ENCODE measurements around the gene DIP2B.

The DIP2B gene

DNA sequence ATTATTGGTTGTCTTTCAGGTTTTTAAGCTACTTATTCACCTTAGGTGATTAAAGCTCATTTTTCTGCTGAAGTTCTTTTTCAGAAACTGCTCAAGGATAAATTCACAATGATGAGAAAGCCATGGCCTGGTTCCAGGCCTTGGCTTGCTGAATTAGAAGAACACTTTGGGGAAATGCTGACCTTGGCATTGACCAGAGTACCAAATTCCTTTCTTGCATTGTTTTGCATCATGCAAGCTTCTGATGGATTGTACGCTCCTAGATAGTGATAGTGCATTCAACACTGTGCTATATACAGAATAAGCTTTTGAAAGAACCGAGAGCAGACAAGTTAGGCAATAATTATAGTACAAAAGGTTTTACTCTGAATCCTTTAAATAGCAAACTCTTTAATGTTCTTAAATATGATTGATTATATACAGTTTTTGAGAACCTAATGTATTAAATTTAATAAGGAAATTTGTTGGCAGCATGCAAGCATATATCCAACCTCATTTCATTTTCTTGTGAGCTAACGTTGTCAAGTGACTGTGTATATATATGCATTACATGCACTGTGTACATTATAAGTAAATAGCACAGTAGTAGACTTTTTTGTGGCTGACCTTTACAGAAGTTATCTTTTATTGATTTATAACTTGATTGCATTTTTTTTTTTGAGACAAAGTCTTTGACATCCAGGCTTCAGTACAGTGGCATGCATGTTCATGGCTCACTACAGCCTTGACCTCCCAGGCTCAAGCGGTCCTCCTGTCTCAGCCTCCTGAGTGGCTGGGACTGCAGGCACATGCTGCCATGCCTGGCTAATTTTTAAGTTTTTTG lies 99.2 kb downstream of the DIP2B start:
- peak in 1 of 2 donors; percentile 53 for DNase-seq
- H3K9me3 ChIP-seq: no peaks in the 10 kb centered on the region
- H3K36me3 ChIP-seq: peaks cover 0 to 6% (median 0%) of the 10 kb centered on the region in 3 donors
- intact Hi-C loops (cut with DNase I; ENCODE audit: low total_unique reads): no loop called here
- no peak overlapping the region for H3K27ac ChIP-seq
- H3K4me3 ChIP-seq: no peak overlapping the region
- peaks cover 0 to 10% (median 0%) of the 10 kb centered on the region in 4 donors for H3K4me1 ChIP-seq
- H3K27me3 ChIP-seq: no peaks in the 10 kb centered on the region
- TF ChIP-seq, protein P1, sequence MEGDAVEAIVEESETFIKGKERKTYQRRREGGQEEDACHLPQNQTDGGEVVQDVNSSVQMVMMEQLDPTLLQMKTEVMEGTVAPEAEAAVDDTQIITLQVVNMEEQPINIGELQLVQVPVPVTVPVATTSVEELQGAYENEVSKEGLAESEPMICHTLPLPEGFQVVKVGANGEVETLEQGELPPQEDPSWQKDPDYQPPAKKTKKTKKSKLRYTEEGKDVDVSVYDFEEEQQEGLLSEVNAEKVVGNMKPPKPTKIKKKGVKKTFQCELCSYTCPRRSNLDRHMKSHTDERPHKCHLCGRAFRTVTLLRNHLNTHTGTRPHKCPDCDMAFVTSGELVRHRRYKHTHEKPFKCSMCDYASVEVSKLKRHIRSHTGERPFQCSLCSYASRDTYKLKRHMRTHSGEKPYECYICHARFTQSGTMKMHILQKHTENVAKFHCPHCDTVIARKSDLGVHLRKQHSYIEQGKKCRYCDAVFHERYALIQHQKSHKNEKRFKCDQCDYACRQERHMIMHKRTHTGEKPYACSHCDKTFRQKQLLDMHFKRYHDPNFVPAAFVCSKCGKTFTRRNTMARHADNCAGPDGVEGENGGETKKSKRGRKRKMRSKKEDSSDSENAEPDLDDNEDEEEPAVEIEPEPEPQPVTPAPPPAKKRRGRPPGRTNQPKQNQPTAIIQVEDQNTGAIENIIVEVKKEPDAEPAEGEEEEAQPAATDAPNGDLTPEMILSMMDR (IDR thresholded peaks at IDR 0.05): no peak

DNA sequence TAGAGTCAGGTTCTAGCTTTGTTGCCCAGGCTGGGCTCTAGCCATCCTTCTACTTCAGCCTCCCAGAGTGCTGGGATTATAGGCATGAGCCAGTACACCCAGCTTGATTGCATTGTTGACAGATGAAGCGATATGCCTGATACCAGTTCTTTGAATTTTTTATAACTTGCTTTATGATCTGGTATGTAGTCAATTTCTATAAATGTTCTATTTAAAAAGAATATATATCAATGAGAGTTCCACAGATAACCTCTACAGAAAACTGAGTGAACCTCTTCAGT lies 99.8 kb downstream of the DIP2B start:
- Histone ChIP-seq H3K27me3 (no peaks in the 10 kb centered on the region), H3K4me1 (peaks cover 0 to 14% (median 0%) of the 10 kb centered on the region in 4 donors), H3K27ac (no peak overlapping the region), H3K4me3 (no peak overlapping the region), H3K36me3 (peaks cover 0 to 6% (median 0%) of the 10 kb centered on the region in 3 donors), H3K9me3 (no peaks in the 10 kb centered on the region)
- TF ChIP-seq, protein P1 (IDR thresholded peaks at IDR 0.05): no peak
- intact Hi-C loops (cut with DNase I; ENCODE audit: low total_unique reads): no loop called here
- no peak for DNase-seq

GRCh38 chr12:50606675-50607375 lies 102.0 kb downstream of the DIP2B start:
- Histone ChIP-seq H3K9me3 (no peaks in the 10 kb centered on the region), H3K27me3 (no peaks in the 10 kb centered on the region), H3K27ac (no peak overlapping the region), H3K4me3 (no peak overlapping the region), H3K4me1 (peaks cover 0 to 37% (median 2%) of the 10 kb centered on the region in 4 donors), H3K36me3 (peaks cover 0 to 6% (median 0%) of the 10 kb centered on the region in 3 donors)
- intact Hi-C loops (cut with DNase I; ENCODE audit: low total_unique reads): no loop called here
- DNase-seq: no peak
- TF ChIP-seq, protein P1 (IDR thresholded peaks at IDR 0.05): no peak

DNA sequence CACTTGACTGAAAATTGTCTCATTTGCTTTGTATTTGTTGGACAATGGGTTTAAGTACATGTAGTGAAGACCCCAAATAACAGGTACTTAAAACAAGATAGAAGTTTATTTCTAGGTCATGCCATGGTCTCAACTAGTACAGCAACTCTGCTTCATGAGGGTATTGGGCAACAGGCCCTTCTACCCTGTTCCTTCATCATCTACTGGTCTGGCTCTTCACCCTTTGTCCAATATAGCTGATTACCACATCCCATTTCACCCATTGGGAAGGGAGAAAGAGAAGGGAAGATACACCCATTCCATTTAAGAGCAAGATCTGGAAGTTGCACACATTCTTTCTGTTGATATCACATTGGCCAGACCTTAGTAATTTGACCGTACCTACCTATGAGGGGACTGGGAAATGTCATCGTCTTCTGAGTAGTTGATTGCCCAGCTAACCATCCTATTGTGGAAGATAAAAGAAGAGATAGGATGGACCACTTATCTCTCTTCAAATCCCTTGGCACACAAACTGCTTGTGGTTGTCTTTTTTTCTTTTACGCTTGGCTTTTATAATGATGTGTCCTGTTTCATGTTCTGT lies 104.6 kb downstream of the DIP2B start:
- no peaks in the 10 kb centered on the region for H3K9me3 ChIP-seq
- no peak overlapping the region for H3K4me3 ChIP-seq
- H3K4me1 ChIP-seq: peaks cover 0 to 38% (median 2%) of the 10 kb centered on the region in 4 donors
- intact Hi-C loops (cut with DNase I; ENCODE audit: low total_unique reads): no loop called here
- H3K36me3 ChIP-seq: peaks cover 0 to 6% (median 0%) of the 10 kb centered on the region in 3 donors
- no peaks in the 10 kb centered on the region for H3K27me3 ChIP-seq
- no peak overlapping the region for H3K27ac ChIP-seq
- TF ChIP-seq, protein P1 (IDR thresholded peaks at IDR 0.05): no peak
- DNase-seq: no peak

- Histone ChIP-seq H3K4me1 (peaks cover 0 to 42% (median 5%) of the 10 kb centered on the region in 4 donors), H3K4me3 (no peak overlapping the region), H3K36me3 (peaks cover 0 to 6% (median 0%) of the 10 kb centered on the region in 3 donors), H3K9me3 (no peaks in the 10 kb centered on the region), H3K27me3 (no peaks in the 10 kb centered on the region), H3K27ac (no peak overlapping the region)
- TF ChIP-seq, protein P1 (IDR thresholded peaks at IDR 0.05): no peak
- no peak for DNase-seq
- intact Hi-C loops (cut with DNase I; ENCODE audit: low total_unique reads): no loop called here
Observed at GRCh38 chr12:50610171-50610570, 105.4 kb downstream of the DIP2B start.

Measured in tibial artery (tissue), 4 donors.